Upper lobe of left lung (tissue), 4 donors: ENCODE measurements around the gene CLCN6.

Experiments
- CTCF ChIP-seq, 6 experiments: fragments of 450-650 bp in 4 of 6; fragments of 200-600 bp in 2 of 6; sonication (generic) in 2 of 6; IDR thresholded peaks; one replicate each; pipeline ENCODE4 v1.5.1; 2016 to 2019; ENCODE audit warnings: antibody characterized with exemption in 6 of 6
- EP300 ChIP-seq, 4 donors: sonication (generic); formaldehyde crosslinking; IDR thresholded peaks; one replicate each; pipeline ENCODE4 v1.5.1; 2017; ENCODE audit warnings: antibody characterized with exemption in 4 of 4, control low read depth in 2 of 4
- POLR2A ChIP-seq, 4 donors: fragments of 450-650 bp; IDR thresholded peaks; one replicate each; pipeline ENCODE4 v1.5.1; 2016 to 2017; ENCODE audit warnings: antibody characterized with exemption in 4 of 4, mild to moderate bottlenecking in 2 of 4
- POLR2AphosphoS5 ChIP-seq, 2 donors: sonication (generic); formaldehyde crosslinking; IDR thresholded peaks; one replicate each; pipeline ENCODE4 v1.5.1; 2017; ENCODE audit warnings: antibody characterized with exemption in 2 of 2

- TF ChIP-seq POLR2A (IDR thresholded peaks at IDR 0.05) (no peak), CTCF (IDR thresholded peaks at IDR 0.05) (no peak), EP300 (IDR thresholded peaks at IDR 0.05) (no peak), POLR2AphosphoS5 (IDR thresholded peaks at IDR 0.05) (no peak)
Measured at GRCh38 chr1:11880181-11880575, 74.2 kb downstream of the CLCN6 start.
